ENCODE data around the gene PRRX2.

PRRX2 gene

DNA sequence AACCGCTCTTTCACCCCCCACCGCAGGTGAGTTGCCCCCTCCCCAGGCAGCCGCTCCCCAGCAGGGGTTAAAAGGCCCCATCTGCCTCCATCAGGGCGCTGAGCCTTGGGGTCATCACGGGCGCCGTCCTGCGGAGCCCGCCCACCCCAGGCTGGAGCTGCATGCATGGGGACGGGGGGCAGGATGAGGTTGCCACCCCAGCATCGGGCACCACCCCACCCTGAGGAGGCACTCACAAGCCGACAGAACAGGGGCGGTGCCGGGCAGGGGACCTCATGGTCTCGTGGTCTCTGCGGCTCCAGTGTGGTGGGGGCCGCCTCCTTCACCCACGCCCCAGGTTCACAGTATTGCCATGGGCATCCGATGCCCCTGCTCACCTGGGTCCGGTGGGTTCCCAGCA lies 70.9 kb downstream of the PRRX2 start:
- DNase-seq: no peak
- TF ChIP-seq, protein P1, sequence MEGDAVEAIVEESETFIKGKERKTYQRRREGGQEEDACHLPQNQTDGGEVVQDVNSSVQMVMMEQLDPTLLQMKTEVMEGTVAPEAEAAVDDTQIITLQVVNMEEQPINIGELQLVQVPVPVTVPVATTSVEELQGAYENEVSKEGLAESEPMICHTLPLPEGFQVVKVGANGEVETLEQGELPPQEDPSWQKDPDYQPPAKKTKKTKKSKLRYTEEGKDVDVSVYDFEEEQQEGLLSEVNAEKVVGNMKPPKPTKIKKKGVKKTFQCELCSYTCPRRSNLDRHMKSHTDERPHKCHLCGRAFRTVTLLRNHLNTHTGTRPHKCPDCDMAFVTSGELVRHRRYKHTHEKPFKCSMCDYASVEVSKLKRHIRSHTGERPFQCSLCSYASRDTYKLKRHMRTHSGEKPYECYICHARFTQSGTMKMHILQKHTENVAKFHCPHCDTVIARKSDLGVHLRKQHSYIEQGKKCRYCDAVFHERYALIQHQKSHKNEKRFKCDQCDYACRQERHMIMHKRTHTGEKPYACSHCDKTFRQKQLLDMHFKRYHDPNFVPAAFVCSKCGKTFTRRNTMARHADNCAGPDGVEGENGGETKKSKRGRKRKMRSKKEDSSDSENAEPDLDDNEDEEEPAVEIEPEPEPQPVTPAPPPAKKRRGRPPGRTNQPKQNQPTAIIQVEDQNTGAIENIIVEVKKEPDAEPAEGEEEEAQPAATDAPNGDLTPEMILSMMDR (IDR thresholded peaks at IDR 0.05; ENCODE audit: low read depth, low read length): no peak
- Histone ChIP-seq H3K27me3 (no peaks in the 10 kb centered on the region), H3K4me1 (no peaks in the 10 kb centered on the region), H3K4me3 (ENCODE audit: low read depth, low read length) (no peak overlapping the region), H3K36me3 (no peaks in the 10 kb centered on the region), H3K9me3 (no peaks in the 10 kb centered on the region)

DNA sequence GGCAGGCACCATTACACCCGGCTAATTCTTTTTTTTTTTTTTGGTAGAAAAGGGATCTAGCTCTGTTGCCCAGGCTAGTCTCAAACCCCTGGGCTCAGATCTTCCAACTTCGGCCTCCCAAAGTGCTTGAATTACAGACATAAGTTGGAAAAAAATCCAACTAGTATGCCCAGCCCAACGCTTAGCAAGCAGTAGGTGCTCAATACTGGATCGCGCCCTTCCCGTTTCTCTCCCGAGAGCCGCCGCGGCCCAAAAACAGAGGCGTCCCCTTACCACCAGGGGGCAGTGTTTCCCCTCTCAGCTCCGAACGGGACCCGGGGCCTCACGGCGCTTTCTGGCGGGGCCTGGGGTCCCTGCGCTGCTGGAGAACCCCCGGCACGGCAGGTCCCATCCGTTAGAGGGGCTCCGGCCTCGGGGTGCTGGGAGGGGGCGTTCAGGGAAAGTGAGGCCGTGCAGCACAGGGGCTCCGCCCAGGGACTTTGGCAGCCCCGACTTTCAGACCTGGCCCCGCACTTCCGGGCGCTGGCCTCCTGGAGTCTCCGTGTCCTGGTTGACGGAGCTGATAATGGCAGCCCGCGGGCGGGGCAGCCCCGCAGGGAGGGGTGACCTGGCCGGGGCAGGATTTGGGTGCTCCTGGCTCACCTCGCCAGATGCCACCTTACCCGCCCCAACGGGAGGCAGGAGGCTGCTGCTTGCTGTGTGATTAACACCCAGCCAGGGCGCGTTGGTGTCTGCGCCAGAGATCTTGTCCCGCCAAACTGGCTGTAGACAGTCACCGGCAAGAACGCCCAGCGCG lies 72.2 kb downstream of the PRRX2 start:
- Histone ChIP-seq H3K4me1 (no peaks in the 10 kb centered on the region), H3K4me3 (ENCODE audit: low read depth, low read length) (peak overlapping the region; percentile 72), H3K9me3 (no peaks in the 10 kb centered on the region), H3K27me3 (no peaks in the 10 kb centered on the region), H3K36me3 (no peaks in the 10 kb centered on the region)
- TF ChIP-seq, protein P1 (IDR thresholded peaks at IDR 0.05; ENCODE audit: low read depth, low read length): peak; percentile 91
- peak; percentile 88 for DNase-seq

DNA sequence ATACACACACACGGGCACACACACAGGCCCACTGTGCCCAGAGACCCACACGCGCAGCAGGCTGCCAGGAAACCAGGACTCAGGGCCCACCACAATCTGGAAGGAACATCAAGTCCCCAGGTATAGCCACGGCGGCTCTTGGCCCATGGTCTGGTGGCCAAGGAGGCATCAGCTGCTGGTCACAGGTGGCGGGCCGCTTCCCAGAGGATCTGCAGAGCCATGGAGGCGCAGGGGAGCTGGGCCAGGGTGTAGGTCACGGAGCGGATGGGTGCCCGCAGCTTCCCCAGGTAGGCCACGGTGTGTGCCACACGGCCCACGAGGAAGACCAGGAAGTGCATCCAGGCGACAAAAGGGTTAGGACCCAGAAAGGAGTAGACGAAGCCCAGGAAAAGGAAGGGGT lies 74.0 kb downstream of the PRRX2 start:
- Histone ChIP-seq H3K4me1 (no peaks in the 10 kb centered on the region), H3K36me3 (no peaks in the 10 kb centered on the region), H3K9me3 (no peaks in the 10 kb centered on the region), H3K27me3 (no peaks in the 10 kb centered on the region), H3K4me3 (ENCODE audit: low read depth, low read length) (no peak overlapping the region)
- DNase-seq: no peak
- TF ChIP-seq, protein P1 (IDR thresholded peaks at IDR 0.05; ENCODE audit: low read depth, low read length): no peak

GRCh38 chr9:129740174-129740573 lies 74.7 kb downstream of the PRRX2 start:
- H3K27me3 ChIP-seq: no peaks in the 10 kb centered on the region
- no peaks in the 10 kb centered on the region for H3K36me3 ChIP-seq
- TF ChIP-seq, protein P1 (IDR thresholded peaks at IDR 0.05; ENCODE audit: low read depth, low read length): no peak
- no peak overlapping the region for H3K4me3 ChIP-seq (ENCODE audit: low read depth, low read length)
- no peaks in the 10 kb centered on the region for H3K4me1 ChIP-seq
- no peaks in the 10 kb centered on the region for H3K9me3 ChIP-seq
- DNase-seq: no peak

GRCh38 chr9:129740666-129741464 lies 75.4 kb downstream of the PRRX2 start:
- DNase-seq: no peak
- no peaks in the 10 kb centered on the region for H3K27me3 ChIP-seq

More at GRCh38 chr9:129740666-129741464, 75.4 kb downstream of the PRRX2 start:
- Histone ChIP-seq H3K36me3 (no peaks in the 10 kb centered on the region), H3K9me3 (no peaks in the 10 kb centered on the region), H3K4me1 (no peaks in the 10 kb centered on the region), H3K4me3 (ENCODE audit: low read depth, low read length) (no peak overlapping the region)
- TF ChIP-seq, protein P1 (IDR thresholded peaks at IDR 0.05; ENCODE audit: low read depth, low read length): no peak
